Endothelial cell of umbilical vein (primary cell): ENCODE data around the gene SECISBP2.

Experiments used
- CTCF ChIP-seq, 2 donors: IDR thresholded peaks; 1 replicate in 1 of 2; 2 replicates in 1 of 2; pipeline ENCODE4 v1.5.1; 2011; ENCODE audit warnings: low read length in 2 of 2, mild to moderate bottlenecking in 2 of 2, moderate library complexity in 2 of 2, control low read depth in 1 of 2, inconsistent platforms in 1 of 2, low read depth in 1 of 2; ENCODE audit not compliant: insufficient read depth in 1 of 2; ENCODE audit errors: extremely low read depth in 1 of 2
- EZH2 ChIP-seq: IDR thresholded peaks from 2 replicates; pipeline ENCODE4 v1.6.1; 2012; ENCODE audit warnings: borderline replicate concordance, low read depth, mild to moderate bottlenecking, moderate library complexity, low read length, inconsistent platforms; ENCODE audit not compliant: severe bottlenecking
- GATA2 ChIP-seq: IDR thresholded peaks from 2 replicates; pipeline ENCODE4 v1.7.0; 2011; ENCODE audit warnings: low read depth, mild to moderate bottlenecking, moderate library complexity, mixed read lengths, low read length; ENCODE audit not compliant: insufficient read length, insufficient read depth
- POLR2A ChIP-seq: IDR thresholded peaks from 2 replicates; pipeline ENCODE4 v1.6.1; 2012; ENCODE audit warnings: low read depth, mild to moderate bottlenecking, control low read depth, low read length
- POLR2AphosphoS5 ChIP-seq: IDR thresholded peaks from 2 replicates; pipeline ENCODE4 v1.6.1; 2012; ENCODE audit warnings: low read depth, mild to moderate bottlenecking, control low read depth, low read length, moderate library complexity; ENCODE audit not compliant: insufficient read depth

GRCh38 chr9:89318123-89319014 lies at the start of gene SECISBP2:
- peak; percentile 99 for TF ChIP-seq POLR2AphosphoS5
- peak; percentile 68 to 78 for TF ChIP-seq CTCF (IDR thresholded peaks at IDR 0.05; ENCODE audit: extremely low read depth in 1 of 2, insufficient read depth in 1 of 2, low read depth in 1 of 2, low read length in 2 of 2)
- TF ChIP-seq EZH2 = no peak
- no peak for TF ChIP-seq GATA2
- TF ChIP-seq POLR2A = peak; percentile 97
